ENCODE measurements around the gene ANXA1.

Gene ANXA1

GRCh38 chr9:73138516-73138915 lies 13.1 kb upstream of the ANXA1 start:
- no peak for DNase-seq (ENCODE audit: low read depth, low spot score)

GRCh38 chr9:73141282-73141681 lies 10.4 kb upstream of the ANXA1 start:
- no peak for DNase-seq (ENCODE audit: low read depth, low spot score)

DNA sequence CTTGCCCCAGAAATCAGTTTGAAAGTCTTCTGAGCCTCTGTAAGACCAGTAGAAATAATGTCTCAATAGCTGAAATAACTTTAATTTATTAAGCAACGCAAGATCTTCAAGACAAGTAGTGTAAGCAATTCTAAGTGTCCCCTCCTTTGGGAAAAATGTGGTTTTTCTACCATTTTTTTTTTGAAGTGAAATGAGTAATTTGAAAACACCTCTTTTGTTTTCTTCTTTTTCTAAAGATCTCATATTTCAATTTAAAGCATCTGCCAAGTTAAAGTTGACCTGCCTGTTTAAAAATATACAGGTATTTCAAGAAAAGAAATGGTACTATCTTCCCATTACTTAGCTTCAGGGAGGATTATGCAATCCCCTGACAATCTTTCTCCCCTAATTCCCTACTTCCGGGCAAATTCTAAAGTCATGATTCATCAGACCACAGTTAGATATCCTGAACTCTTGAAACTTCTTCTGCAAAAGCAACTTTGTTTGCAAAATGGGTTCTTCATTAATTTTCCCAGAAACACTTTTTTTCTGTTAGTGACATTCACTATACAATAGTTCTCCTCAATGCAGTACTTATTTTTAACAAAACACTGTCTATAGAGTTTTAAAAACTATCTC lies 7.8 kb upstream of the ANXA1 start:
- peak; percentile 80 for DNase-seq (ENCODE audit: low read depth, low spot score)

DNA sequence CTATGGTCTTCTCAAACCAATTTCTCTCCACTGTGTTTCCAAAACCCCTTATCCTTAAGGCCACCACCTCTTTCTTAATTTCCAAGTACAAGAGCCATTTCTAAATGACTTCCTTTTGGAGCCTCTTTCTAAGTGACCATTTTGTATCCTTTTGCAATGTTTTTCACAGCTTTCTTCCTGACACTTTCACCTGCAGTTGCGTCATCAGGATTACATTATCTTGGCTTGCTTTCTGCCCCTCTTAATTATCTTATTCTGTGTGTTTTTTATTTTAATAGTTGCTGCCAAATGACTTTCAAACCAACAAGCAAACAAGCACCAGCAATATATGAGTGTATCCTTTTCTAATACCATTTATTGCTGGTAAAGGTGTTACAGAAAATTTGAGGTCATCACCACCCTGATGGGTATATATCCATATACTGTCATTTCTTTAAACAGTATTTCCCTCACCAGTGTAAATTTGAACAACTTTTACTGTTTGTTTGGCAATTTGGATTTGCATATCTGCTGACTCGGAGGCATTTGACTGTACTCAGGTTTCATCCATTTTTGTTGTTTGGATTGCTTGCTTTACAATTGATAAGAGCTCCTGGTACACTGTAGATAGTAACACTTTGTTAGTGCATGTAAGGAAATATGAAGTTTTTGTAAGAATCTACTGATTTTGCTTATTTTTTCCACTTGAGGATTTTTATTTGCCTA lies 5.4 kb upstream of the ANXA1 start:
- no peak for DNase-seq (ENCODE audit: low read depth, low spot score)

GRCh38 chr9:73148447-73148937 lies 3.2 kb upstream of the ANXA1 start:
- DNase-seq (ENCODE audit: low read depth, low spot score), result no peak

GRCh38 chr9:73149371-73150067 lies 2.1 kb upstream of the ANXA1 start:
- peak; percentile 88 for DNase-seq (ENCODE audit: low read depth, low spot score)

DNA sequence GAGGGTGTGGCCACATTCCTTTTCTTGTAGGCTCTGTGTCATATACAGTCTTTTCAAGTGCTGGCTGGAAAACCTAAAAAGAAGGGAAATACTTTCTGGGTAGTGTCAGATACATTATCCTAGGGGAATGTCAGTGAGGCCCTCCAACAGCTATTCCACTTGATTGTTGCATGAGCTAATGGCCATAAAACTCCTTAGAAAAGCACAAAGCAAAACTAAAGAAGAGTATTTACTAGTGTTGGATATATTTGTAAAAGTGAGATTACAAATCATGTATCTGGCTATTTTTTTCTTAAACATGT lies 829 bp downstream of the ANXA1 start:
- peak; percentile 54 for DNase-seq (ENCODE audit: low read depth, low spot score)

GRCh38 chr9:73152953-73153352 lies 1.3 kb downstream of the ANXA1 start:
- DNase-seq (ENCODE audit: low read depth, low spot score), result no peak

- DNase-seq (ENCODE audit: low read depth, low spot score), result peak; percentile 44
Observed at GRCh38 chr9:73153793-73154227, 2.1 kb downstream of the ANXA1 start.

DNA sequence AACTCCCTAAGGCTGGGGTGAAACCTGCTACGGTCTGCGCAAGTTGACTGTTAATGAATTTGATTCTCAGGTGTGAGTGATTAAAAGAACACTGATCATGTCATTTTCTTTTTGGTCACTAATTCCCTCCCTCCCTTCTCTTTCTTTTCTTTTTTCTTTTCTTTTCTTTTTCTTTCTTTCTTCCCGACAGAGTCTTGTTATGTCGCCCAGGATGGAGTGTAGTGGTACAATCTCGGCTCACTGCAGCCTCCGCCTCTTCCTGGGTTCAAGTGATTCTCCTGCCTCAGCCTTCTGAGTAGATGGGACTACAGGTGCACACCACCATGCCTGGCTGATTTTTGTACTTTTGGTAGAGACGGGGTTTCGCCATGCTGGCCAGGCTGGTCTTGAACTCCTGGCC lies 2.6 kb downstream of the ANXA1 start:
- DNase-seq (ENCODE audit: low read depth, low spot score), result no peak

DNA sequence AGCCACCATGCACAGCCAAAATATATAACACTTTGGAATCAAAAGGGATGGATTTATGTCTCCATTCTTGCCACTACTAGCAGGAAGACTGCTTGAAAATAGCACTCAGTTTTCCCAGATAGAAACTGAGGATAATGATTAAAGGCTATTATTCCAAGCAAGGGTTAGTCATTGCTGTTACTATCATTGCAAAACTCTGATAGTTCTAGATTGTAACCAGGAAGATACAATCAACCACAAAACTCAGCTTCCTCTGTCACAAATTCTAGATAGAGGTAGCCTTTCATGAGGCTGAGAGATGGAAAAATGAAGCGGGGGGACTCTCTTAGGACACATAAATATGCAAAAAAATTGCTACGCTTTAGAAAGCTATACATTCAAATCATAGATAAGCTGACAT lies 3.1 kb downstream of the ANXA1 start:
- no peak for DNase-seq (ENCODE audit: low read depth, low spot score)

GRCh38 chr9:73155377-73155776 lies 3.7 kb downstream of the ANXA1 start:
- no peak for DNase-seq (ENCODE audit: low read depth, low spot score)

DNA sequence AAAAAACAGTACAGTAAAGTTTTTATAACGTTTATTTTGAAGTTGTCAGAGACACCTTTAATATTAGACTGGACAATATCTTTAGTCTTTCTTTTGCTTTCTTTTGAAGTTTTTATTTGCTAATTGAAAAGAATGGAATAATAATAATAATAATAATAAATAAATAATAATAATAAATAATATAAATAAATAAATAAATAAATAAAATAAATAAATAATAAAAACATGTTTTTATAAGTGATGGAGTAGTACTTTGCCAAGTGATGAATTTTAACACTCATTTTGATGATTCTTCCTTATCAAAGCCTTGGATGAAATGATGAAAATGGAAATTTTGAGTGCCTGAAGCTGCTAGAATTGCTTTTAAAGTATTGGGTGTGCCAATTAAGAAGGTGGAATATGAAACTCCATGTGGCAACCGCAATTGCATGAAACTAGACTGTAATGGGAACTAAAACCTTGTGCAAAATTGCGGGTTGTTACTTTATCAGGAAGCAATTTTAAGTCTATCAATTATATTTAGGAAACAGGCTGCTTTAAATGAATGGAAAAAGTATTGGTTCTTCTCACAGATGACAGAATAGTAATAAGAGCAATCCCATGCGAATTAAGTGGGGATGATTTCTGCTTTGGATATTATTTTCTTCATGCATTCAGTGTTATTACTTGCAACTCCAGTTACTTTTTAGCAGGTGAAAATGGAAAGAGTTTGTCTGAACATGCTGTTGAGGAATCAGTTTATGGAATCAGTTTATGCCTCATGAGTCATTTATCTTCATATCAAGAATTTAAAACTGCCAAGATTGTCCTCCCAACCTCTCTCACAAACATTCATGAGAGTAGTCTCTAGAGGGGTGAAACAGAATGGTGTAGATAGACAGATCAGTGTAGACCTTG lies 4.6 kb downstream of the ANXA1 start:
- DNase-seq (ENCODE audit: low read depth, low spot score), result no peak

- no peak for DNase-seq (ENCODE audit: low read depth, low spot score)
Observed at GRCh38 chr9:73156865-73157187, 5.2 kb downstream of the ANXA1 start.

- DNase-seq (ENCODE audit: low read depth, low spot score), result no peak
Observed at GRCh38 chr9:73157811-73158210, 6.1 kb downstream of the ANXA1 start.

DNA sequence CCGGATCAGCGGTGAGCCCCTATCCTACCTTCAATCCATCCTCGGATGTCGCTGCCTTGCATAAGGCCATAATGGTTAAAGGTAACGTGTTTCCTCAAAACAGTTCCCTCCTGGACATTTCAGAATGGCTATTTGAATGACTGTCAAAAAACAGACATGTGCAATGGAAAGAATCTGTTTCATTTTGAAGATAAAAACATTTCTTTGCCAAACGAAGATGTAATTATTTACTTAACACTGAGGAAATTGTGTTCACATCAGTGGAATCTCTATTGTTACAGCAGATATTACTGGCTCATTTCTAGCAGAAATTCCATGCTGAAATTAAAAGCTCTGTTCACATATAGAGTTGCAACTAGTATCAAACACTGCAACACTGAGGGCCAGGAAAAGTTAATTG lies 7.1 kb downstream of the ANXA1 start:
- no peak for DNase-seq (ENCODE audit: low read depth, low spot score)

DNA sequence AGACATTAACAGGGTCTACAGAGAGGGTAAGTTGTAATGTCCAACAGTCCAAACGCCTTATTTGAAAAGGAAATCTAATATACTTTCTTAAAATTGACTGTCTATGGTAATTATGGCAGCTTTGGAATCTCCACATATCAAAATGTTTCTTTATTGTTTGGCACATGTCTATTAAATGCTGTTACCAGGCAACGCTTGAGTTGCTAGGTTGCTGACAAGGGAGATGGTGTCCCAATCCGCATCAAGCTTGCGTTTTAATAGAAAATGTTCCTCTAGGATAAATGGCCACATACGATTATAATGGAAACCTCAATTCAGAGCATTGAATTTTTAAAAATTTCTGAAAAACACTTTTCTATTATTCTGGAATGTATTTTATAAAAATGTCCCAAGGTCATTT lies 9.2 kb downstream of the ANXA1 start:
- no peak for DNase-seq (ENCODE audit: low read depth, low spot score)

DNA sequence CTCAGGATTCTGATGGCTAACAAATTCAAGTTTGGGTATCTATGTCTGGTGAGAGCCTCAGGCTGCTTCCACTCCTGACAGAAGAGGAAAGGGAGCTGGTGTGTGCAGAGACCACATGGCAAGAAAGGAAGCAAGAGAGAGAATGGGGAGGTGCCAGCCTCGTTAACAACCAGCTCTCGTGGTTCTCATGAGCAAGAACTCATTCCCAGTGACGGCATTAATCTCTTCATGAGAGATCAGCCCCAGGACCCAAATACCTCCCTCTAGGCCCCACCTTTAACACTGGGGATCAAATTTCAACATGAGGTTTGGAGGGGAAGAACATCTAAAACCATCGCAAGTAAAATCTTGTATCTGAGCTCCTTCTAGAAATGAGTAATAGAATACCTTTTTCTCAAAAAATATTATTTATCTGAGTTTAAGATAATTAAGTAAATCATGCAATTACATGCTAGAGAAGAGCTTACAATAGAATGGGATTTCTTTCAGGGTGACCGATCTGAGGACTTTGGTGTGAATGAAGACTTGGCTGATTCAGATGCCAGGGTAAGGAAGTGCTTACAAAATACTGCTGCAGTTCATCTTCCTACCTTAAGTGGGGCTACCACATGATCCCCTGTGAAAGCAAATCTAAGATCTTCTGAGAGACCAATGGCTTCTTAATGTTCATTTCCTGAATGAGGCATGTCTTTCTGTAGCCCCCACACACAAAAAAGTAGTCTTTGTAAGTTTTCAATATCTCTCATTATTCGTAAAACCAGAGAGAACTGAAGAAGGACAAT lies 11.5 kb downstream of the ANXA1 start:
- DNase-seq (ENCODE audit: low read depth, low spot score), result no peak

GRCh38 chr9:73165911-73166310 lies 14.2 kb downstream of the ANXA1 start:
- no peak for DNase-seq (ENCODE audit: low read depth, low spot score)

DNA sequence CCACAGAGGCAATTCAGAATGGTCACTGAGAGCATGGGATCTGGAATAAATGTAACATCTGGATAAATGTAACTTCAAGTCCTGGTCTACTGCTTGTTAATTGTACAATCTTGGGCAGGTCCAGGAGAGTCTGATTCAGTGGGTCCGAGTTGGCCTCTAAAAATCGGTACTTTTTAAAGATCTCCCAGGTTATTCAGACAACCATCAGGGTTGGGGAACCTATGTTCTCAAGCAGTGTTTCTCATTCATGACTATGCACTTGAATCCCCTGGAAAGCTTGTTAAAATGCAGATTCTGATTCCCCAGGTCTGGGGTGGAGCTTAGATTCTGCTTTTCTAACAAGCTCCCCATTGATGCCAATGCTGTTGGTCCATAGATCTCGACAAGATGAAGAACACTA lies 14.8 kb downstream of the ANXA1 start:
- no peak for DNase-seq (ENCODE audit: low read depth, low spot score)

GRCh38 chr9:73167614-73168013 lies 15.9 kb downstream of the ANXA1 start:
- no peak for DNase-seq (ENCODE audit: low read depth, low spot score)

Measured in astrocyte of the hippocampus (primary cell).